ENCODE data around the gene PARP12.

PARP12 gene

GRCh38 chr7:140031364-140031763 is 31.4 kb downstream of the PARP12 start:
- DNase-seq (ENCODE audit: low read depth): no peak
- no peak overlapping the region for H3K4me3 ChIP-seq (replicated peaks; ENCODE audit: low read depth, low read length)
- TF ChIP-seq CTCF (IDR thresholded peaks at IDR 0.05; ENCODE audit: low read length, missing control alignments): no peak

- DNase-seq (ENCODE audit: low read depth): no peak
- H3K4me3 ChIP-seq (replicated peaks; ENCODE audit: low read depth, low read length): no peak overlapping the region
- no peak for TF ChIP-seq CTCF (IDR thresholded peaks at IDR 0.05; ENCODE audit: low read length, missing control alignments)
Measured at GRCh38 chr7:140029072-140029471, 33.7 kb downstream of the PARP12 start.

GRCh38 chr7:140028311-140028710 is 34.4 kb downstream of the PARP12 start:
- TF ChIP-seq CTCF (IDR thresholded peaks at IDR 0.05; ENCODE audit: low read length, missing control alignments): no peak
- DNase-seq (ENCODE audit: low read depth): no peak
- no peak overlapping the region for H3K4me3 ChIP-seq (replicated peaks; ENCODE audit: low read depth, low read length)

GRCh38 chr7:140027858-140028257 is 34.9 kb downstream of the PARP12 start:
- H3K4me3 ChIP-seq (replicated peaks; ENCODE audit: low read depth, low read length): no peak overlapping the region
- no peak for TF ChIP-seq CTCF (IDR thresholded peaks at IDR 0.05; ENCODE audit: low read length, missing control alignments)
- no peak for DNase-seq (ENCODE audit: low read depth)

GRCh38 chr7:140026935-140027334 is 35.8 kb downstream of the PARP12 start:
- H3K4me3 ChIP-seq (replicated peaks; ENCODE audit: low read depth, low read length): no peak overlapping the region
- no peak for TF ChIP-seq CTCF (IDR thresholded peaks at IDR 0.05; ENCODE audit: low read length, missing control alignments)
- no peak for DNase-seq (ENCODE audit: low read depth)

GRCh38 chr7:140025814-140026433 is 36.8 kb downstream of the PARP12 start:
- TF ChIP-seq CTCF (IDR thresholded peaks at IDR 0.05; ENCODE audit: low read length, missing control alignments): no peak
- no peak for DNase-seq (ENCODE audit: low read depth)
- H3K4me3 ChIP-seq (replicated peaks; ENCODE audit: low read depth, low read length): no peak overlapping the region

- no peak for DNase-seq (ENCODE audit: low read depth)
- TF ChIP-seq CTCF (IDR thresholded peaks at IDR 0.05; ENCODE audit: low read length, missing control alignments): no peak
- no peak overlapping the region for H3K4me3 ChIP-seq (replicated peaks; ENCODE audit: low read depth, low read length)
Measured at GRCh38 chr7:140025241-140025640, 37.5 kb downstream of the PARP12 start.

Data from fibroblast of pulmonary artery (primary cell).